ENCODE measurements around the gene CDH10.

The CDH10 gene

DNA sequence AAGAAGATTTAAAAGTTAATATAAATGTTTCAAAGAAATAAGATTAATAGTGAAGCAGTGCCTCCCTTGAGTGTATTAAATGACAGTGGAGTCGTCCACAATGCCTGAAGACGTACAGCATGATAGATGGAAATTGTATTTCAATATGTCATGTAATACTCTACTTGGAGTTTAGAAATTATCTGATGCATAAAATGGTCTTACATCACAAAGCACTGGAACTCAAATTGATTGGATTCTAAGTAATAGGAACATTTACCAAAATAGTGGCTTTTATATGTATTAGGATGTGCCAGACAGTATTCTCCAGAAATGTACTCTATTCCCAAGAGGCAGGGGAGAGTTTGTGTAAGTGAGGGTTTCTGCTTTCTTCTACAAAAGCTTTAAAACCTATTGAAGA is 49.4 kb downstream of the CDH10 start:
- no peak for DNase-seq

DNA sequence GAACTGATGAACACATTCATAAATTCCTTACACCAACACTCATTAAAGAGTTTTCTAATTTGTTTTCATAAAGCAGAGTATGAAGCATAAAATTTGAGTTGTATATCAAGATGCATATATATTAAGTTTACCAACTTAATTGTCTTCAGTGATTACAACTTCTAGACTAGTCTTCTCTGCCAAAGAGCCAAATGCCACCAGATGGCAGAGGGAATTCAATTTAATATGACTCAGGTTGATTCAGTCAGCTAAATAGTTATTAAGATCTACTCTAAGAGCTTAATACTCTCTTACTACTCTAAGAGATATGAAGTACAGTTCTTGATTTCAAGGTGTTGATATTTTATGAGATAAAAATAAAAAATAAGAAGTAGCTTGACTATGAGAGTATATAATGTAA is 53.4 kb downstream of the CDH10 start:
- DNase-seq = no peak

DNA sequence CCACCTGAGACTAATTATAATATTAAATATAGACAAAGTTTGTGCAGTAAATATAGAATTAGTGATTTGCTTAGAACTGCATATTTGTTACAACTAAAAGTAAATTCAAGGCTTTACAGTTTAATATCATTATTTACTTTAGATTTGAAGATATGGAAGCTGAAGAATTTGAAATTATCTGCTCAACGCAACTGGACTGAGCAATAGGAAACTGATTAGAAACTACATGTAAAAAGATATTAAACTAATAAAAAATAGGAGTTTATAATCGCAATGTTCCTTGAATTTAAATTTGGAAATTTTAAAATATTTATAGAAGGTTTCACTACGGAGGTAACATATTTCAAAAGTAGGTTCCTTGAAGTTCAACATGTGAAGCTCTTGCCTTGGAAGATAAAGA is 55.2 kb downstream of the CDH10 start:
- DNase-seq = no peak

DNA sequence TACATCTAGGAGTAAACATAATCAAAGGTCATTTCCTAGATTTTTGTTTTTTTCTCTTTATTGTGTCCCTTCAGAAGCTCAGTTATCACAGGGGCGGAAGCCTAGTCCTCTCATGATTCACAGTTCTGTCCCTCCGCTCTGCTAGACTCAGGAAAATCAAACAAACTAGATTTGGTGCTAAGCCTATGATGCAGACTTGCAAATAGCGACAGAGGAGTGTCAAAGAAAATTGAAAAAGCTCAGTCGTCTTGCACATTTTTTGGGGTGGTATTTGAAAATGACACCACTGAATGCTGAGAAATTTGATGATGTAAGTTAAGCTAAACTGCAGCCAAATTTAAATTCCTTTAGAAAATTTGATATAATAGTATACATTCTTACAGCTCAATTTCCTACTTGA is 59.0 kb downstream of the CDH10 start:
- no peak for DNase-seq

DNA sequence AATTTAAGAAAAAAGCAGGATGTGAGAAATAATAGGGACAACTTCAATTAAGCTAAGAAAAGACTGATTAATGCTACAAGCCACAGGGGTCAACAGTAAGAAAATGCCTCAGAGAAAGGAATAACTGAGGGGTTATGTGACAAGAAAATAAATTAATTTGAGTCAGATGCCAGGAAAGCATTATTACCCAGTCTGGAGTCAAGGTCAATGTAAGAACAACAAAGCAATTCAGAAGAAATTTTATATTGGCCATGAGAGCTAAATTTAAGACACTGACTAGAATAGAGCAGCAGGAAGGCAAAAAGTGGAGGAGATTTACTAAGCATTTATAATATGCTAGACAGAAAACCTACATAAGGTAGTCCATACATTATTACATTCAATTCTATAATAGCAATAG is 73.5 kb downstream of the CDH10 start:
- no peak for DNase-seq

DNA sequence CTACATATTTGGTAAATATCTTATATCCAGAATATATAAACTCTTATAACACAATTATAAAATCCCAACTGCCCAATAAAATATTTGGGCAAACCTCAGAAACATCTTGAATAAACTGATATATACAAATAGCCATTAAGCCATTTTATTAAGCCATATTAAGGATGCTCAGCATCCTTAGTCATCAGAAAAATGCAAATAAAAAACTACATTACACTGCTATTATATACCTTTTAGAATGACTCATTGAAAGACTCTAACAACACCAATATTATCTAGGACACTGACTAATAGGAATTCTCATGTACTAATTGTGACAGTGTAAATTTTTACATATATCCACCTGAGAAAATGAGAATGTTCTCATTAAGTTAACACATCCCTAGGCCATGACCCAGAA is 77.8 kb downstream of the CDH10 start:
- no peak for DNase-seq

DNA sequence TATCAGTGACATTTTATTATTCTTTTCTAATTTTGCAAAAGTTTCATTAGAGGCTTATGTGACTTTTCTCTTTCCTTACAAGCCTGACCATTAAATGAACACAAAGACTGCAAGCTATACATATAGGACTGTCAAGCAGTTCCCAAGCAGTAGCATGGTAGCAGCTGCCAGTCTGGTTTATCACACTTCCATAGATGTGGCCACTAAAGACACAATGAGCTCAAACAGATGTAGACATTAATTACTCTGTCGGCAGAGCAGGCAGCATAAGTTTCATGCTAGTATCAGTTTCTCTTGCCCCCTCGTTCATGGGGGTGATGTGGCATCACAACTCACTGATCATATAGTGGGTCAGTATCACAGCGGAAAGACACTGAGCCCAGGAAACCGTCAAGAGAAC is 89.5 kb downstream of the CDH10 start:
- no peak for DNase-seq

DNA sequence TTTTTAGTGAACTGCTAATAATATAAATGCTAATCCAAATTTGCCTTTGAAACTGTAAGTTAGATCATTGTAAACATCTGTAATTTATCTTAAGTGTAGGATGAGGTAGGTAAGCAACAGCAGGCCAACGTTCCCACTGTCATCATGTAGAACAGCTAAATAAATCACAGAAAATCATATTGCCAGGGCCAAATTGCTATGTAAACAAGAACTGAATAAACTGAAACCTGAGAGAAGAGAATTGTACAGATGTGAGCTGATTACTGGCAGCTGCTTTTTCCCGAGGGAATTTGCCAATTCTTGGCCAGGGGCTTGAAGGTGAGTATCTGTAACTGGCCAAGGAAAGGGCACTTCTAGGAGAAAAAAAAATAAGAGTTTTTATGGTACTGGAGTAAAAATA is 97.6 kb downstream of the CDH10 start:
- DNase-seq = no peak

DNA sequence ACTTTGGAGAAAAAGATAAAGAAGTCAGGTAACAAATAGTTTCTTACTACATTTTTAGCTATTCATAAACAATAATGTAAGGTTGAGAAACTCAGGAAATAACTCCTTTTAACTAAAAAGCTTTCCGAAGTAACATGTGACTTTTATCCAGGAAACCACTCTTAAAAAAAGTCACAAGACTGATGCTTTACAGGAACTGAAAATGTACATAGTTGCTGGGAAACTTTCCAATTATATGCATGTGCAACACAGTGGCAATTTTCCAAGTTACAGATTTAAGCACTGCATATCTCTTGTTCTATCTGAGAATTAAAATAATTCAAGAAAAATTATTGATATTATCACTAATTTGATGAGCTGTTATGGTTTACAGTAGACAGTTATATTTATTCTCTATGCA is 105.2 kb downstream of the CDH10 start:
- no peak for DNase-seq

DNA sequence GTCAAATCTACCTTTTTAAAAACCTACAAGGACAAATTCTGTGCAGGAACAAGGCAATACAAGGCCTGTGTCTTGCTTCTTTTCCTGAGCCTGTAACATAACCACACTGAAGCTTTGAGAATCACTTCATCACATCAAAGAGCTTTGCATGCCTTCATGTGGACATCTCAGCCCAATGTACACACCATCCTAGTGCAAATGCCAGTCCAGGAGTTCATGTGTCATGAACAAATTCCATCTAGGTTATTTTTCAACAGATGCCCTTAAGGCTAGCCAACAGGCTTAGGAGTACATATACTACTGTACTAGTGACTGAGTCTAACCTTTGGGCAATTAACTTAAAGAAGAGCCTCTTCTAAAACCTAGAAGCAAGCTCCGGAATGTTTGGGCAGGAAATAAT is 106.4 kb downstream of the CDH10 start:
- no peak for DNase-seq

DNA sequence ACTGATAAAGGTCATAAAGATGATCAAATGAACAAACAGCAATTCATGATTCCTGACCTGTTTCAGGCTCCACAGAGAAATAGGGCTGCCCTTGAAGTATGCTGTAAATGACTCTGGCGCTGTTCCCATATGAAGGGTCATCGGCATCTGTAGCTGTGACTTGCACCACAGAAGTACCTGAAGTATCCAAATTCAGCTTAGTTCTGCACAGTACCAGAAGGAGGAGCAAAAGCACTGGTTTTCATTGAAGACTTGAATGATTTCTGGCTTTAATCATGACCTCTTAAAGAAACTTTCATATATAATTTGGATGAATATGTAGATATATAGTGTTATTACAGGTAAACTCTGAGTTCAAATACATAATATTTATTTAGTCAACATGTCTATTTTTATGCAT is 109.1 kb downstream of the CDH10 start:
- DNase-seq = no peak

DNA sequence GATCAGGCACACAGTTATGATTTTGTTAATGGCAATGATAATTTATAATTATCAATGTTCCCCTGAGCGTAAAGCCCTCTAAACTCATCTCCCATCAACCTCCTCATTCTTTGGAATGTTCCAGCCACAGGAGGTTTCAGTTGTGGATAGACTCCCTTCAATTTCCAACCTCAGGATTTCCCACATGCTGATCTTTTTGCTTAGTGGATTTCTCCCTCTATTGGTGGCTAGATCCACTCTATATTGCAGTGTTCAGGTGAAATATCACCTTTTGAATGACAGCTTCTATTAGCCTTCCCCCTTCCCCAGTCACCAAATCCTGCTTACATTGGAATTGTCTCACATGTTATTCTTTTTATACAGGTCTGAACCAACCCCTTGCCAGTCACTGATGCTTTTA is 113.9 kb downstream of the CDH10 start:
- no peak for DNase-seq

DNA sequence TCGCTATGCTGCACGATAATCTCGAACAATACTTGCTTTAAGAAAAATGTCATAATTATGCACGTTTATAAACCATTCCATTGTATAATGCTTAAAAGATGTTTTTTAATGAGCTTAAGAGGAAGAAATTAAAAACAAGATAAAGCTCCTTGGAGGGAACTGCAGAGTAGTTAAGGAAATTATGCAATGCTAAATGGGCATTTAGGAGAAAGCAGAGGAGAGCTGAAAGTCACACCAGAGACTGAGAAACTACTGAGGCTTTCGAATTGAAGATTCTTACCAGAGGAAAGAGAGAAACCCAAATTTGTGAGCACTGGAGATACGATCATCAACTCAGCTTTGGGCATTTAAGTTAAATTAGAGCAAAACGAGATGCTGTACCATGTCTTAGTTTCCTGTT is 119.4 kb downstream of the CDH10 start:
- no peak for DNase-seq

DNA sequence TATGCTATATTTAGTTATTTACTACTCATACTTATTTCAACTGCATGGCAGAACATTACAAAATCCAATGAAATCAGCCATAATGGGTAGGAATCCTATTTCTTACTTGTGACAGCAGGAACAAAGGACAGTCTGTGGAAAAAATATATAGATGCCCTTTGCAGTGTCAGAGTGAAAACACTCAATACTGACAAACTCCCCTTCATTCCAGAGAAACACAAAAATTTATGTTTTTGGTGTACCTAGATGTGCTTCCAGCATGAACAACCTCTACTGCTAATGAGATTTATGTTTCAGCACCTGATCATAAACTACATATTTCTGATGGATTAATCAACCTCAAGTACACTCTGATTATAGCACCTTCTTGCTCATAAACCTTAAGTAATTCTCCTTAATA is 132.4 kb downstream of the CDH10 start:
- no peak for DNase-seq

DNA sequence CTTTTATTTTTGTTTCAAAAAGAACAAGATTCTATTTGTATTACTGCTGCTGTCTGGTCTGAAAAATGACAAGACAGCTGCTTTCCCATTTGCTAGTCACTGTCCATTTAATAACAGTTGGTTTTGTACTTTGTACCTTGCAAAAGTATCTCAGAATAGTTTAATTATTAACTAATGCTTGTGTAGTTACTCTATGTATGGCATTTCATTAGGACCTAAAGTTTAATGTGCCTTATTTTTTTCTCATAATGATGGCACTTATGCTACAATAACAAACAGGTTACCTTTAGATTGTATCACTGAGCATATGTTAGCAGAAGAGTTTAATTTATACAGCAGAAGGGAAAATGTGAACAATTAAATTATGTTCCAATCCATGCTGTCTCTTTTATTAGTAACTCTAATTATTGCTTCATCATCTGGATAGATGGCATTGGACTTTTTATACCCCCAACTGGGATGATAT is 134.2 kb downstream of the CDH10 start:
- DNase-seq = no peak

DNA sequence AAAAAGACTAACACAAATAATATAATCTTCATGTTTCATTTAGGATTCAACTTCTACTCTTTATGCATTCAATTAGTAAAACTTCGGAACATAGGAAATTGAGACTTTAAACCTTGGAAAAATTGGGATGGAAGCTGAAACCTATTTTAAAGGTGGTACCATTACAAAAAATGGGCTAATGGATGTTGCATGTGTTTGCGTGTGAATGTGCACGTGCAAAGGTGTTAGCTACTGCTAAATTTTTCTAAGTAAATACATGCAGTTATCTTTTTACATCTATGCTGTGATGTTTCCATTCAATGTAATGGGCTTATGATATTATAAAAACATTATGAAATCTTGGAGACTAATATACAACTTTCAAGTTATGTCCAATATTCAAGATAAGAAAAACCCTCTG is 134.8 kb downstream of the CDH10 start:
- no peak for DNase-seq

DNA sequence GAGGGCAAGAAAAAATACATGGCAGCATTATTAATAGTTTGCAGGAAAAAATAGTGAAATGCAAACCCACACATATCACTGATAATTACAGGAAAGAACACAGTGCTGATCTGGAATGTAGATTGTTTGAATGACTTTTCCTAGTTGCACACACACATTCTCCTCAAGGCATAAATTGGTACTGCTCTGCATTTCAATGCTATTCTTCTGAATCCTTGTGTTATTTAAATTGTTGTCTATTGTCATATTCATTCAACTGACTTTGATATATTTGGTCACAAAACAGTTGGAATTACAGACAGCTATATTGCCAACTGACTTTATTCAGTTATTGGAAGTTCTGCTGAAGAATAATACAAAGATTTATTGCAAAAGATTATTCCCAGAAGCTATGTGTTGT is 139.5 kb downstream of the CDH10 start:
- no peak for DNase-seq

DNA sequence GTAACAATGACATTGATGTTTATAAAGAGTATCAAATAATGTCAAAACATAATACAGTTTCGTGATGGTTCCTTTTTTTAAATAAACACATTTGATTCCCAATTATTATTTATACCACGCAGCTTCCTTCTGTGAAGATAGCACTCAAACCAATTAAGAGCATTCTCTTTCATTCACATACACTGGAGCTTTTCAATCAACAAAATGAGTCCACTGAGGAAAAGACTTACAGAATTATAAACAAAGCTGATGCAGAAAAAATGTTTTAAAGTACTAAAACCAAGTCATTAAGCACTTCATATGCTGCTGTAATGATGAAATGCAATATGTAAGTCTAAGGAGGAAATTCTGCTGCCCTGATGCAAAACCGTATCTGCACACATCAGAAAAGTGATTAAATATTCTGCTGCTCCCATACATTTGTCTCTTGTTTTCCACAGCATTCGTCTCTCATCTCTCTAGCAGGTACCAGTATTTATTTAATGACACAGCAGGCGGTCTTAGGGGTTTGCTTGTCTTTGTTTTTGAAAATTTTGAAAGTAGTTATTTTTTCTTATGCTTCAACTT is 147.1 kb downstream of the CDH10 start:
- no peak for DNase-seq

DNA sequence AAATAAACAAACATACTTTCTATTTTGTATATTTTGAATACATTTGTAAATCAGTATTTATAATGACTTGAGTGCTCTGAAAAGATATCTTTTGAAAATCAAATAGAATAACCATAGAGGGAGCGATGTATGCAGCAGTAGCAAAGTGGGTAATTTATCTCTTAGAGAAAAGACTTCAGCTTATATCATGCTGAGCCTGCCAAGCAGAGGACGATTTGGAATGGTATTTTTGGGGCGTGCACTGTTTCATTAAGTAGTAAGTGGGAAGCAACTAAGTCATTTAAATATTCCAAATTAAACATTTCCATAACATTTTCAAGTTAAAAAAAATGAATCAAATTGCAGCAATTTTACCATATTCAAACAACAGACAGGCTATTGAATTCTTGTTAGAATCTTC is 147.6 kb downstream of the CDH10 start:
- DNase-seq = no peak

DNA sequence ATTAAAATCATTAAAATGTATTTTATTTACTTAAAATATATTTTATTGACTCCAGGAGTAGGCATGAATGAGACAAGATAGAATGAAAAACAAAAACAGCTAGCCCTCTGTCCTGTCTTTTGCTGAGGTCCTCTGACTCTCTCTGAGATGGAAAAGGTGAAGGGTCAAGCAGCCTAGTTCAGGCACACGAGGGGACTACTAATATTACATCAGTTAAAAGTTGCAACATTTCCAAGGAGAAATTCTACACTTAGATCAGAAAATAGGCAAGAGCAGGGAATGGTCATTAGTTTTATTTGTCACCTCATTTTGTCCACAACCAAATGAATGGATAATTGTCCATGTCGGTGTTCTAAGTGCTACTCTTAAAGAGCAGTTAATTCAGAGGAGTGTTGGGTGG is 148.5 kb downstream of the CDH10 start:
- no peak for DNase-seq

DNA sequence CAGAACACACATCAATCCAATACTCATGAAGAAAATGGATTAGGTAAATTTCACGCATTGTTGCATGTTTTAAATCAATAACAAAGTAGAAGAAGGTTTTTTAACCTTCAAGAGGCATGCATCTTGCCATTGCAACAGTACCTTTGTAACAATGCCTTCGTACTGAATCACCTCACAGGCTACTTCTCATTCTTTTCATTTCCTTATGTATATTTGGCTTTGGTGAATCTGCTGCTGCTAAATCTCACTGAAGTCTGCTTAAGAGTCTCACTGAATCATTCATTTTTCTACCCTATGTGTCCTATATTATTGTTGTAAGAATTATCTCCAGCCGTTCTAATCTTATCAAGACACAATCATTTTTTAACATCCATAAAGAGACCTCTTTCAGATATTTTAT is 152.5 kb downstream of the CDH10 start:
- no peak for DNase-seq

DNA sequence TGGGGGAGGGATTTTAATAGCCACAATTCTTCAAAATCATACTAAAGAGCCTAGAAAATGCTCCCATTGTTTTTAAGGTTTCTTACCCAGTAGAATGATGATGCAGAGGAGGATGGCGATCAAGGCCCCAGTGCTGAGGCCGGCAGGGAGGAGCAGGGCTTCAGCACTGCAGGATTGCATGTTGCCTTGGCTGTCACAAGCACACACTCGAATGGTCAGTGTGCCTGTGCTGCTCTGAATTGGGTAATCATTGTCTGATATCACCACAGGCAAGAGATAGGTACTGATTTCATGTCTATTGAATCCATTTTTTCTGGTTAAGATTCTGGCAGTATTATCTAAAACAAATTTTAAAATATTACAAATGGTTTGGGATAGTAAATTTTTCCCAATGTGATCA is 153.3 kb downstream of the CDH10 start:
- no peak for DNase-seq

DNA sequence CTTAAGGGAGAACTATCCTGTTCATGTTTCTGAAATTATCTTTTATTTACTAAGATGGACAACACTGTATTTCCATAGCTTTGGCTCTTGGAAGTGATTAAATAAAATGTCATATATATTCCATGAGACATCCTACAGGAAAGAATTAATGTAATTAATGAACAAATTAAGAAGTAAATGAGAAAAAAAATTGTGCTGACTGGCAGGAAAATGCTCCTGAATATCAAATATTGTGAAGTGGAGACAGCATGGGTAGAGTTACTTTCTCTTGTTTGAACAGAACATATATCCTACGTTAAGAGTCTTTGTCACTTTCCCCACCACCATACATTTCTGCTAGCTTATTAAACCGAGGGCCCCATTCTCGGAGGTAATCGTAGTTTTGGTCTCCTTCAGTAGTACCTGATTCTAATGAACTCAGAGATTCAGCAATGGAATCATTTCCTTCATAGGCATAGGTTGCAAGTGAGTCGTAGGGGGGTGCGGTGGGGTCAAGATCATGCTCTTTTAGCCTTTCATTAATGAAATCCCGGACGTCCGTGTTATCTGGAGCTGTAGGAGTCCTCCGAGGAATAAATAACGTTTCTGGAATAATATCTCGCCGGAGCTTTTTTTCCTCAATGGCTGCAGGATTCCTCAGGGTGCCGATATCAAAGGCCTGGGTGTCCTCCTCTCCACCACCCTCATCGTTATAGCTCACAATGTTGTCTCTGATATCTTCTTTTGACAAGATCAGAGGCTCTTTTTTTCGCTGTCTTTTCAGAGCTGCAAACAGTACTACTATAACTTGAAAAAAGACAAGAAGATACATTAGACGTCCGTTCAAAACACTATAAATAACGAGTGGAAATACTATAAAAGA is 157.2 kb downstream of the CDH10 start:
- DNase-seq = no peak

DNA sequence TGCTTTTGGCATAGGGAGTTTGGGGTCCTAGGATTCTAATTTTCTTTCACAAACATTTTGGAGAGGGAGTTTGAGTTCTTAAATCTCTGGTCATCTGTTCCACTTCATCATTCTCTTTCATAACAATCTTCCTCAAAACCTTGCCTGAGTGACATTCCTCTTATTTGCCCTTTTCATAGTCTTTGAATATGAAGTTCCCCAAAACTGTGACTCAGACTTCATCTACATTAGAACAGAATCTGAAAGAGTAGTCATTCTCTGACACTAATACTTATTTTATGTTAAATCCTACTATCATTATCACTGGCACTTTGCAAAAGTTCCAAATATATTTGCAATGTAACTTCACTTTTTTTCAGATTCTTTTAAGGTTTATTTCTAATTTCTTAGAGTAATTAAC is 163.8 kb downstream of the CDH10 start:
- no peak for DNase-seq

DNA sequence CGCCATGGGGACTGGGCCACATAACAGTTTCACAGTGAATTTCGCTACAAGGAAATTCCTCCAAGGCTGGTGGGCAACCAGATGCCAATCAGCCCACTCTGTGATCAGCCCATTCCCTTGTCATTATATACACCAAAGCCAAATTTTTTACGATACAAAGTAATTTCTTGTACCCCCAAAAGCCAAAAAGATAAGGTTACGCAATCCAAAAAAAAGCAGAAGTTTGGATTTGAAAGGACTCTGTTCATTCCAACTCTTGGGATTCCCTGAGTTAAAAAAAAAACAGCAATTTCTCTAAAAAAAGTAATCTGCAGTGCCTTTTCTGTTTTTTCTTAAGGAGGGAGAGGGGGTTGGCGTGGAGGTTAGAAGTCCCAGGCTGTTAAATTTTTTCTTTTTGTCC is 166.8 kb downstream of the CDH10 start:
- DNase-seq = no peak

All from T-helper 1 cell (primary cell).